ENCODE data around the gene RERG.

DNA sequence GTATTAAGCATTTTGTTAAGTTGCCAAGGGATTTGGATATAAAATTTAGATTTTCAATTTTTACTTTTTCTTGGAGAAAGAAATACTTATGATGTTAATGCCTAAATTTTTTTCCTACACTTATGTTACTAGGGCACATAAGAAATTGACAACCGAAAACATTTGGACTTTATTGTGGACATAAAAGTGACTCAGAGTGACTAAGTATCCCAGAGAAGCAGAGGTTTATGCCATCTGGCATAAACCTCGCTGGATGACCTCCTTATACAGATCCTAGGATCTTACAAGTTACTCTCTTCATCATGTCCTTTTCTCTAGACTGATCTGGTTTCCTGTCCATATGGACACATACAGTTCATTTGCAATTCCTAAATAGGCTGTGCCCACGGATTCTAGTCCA, 89.8 kb downstream of the RERG start:
- TF ChIP-seq POLR2A (IDR thresholded peaks at IDR 0.05): no peak
- TF ChIP-seq, protein P1, sequence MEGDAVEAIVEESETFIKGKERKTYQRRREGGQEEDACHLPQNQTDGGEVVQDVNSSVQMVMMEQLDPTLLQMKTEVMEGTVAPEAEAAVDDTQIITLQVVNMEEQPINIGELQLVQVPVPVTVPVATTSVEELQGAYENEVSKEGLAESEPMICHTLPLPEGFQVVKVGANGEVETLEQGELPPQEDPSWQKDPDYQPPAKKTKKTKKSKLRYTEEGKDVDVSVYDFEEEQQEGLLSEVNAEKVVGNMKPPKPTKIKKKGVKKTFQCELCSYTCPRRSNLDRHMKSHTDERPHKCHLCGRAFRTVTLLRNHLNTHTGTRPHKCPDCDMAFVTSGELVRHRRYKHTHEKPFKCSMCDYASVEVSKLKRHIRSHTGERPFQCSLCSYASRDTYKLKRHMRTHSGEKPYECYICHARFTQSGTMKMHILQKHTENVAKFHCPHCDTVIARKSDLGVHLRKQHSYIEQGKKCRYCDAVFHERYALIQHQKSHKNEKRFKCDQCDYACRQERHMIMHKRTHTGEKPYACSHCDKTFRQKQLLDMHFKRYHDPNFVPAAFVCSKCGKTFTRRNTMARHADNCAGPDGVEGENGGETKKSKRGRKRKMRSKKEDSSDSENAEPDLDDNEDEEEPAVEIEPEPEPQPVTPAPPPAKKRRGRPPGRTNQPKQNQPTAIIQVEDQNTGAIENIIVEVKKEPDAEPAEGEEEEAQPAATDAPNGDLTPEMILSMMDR (IDR thresholded peaks at IDR 0.05): no peak
- no peak for TF ChIP-seq POLR2AphosphoS5 (IDR thresholded peaks at IDR 0.05)

Measured in upper lobe of left lung (tissue), 4 donors.